Measurements from ENCODE around the gene SARNP. TPM values are rescaled to one million over a fixed set of nuclear protein-coding genes. Genes with fewer than 3 reads are reported as not detected.

The SARNP gene
- polyA plus RNA-seq, 1 of the 3 experiments (the other 2 are of a cell fraction): 65.8 TPM

Small RNA genes within 50 kb of the gene (small RNA-seq; reads per million reads assigned to genes)
- 0 to 2.1 (median 0) reads per million in 7 experiments for gene AC009779.1
- gene RF00017: 0 reads per million in 7 experiments

Other genes starting within 250 kb of the SARNP start
- gene OR2AP1, start 245.3 kb downstream of the SARNP start, polyA plus RNA-seq (2012; rRNA removed): not detected in 2 replicates
- not detected in 2 replicates for gene OR10P1, start 180.8 kb downstream of the SARNP start, polyA plus RNA-seq (2012; rRNA removed)
- 17.6 and 19.7 TPM in 2 replicates for gene ITGA7, start 109.8 kb downstream of the SARNP start, polyA plus RNA-seq (2012; rRNA removed)
- gene BLOC1S1, start 101.7 kb downstream of the SARNP start, polyA plus RNA-seq (2012; rRNA removed): 277 and 331 TPM in 2 replicates
- gene RDH5, start 97.3 kb downstream of the SARNP start, polyA plus RNA-seq (2012; rRNA removed): 5.2 and 5.4 TPM in 2 replicates
- 1,022 and 1,465 TPM in 2 replicates for gene CD63, start 88.7 kb downstream of the SARNP start, polyA plus RNA-seq (2012; rRNA removed)
- 6.9 and 9.4 TPM in 2 replicates for gene GDF11, start 74.6 kb downstream of the SARNP start, polyA plus RNA-seq (2012; rRNA removed)
- gene ORMDL2, start 317 bp upstream of the SARNP start, polyA plus RNA-seq (2012; rRNA removed): 35.2 and 37.3 TPM in 2 replicates
- gene DNAJC14, start 11.9 kb upstream of the SARNP start, polyA plus RNA-seq (2012; rRNA removed): 11.0 and 15.4 TPM in 2 replicates
- gene MMP19, start 25.2 kb upstream of the SARNP start, polyA plus RNA-seq (2012; rRNA removed): 5.7 and 6.8 TPM in 2 replicates
- 36.0 and 36.3 TPM in 2 replicates for gene PYM1, start 110.2 kb upstream of the SARNP start, polyA plus RNA-seq (2012; rRNA removed)
- gene DGKA, start 113.4 kb upstream of the SARNP start, polyA plus RNA-seq (2012; rRNA removed): 74.6 and 75.9 TPM in 2 replicates
- gene PMEL, start 148.3 kb upstream of the SARNP start, polyA plus RNA-seq (2012; rRNA removed): 1.8 and 2.7 TPM in 2 replicates
- 34.7 and 43.3 TPM in 2 replicates for gene CDK2, start 149.1 kb upstream of the SARNP start, polyA plus RNA-seq (2012; rRNA removed)
- 54.0 and 79.4 TPM in 2 replicates for gene RAB5B, start 156.4 kb upstream of the SARNP start, polyA plus RNA-seq (2012; rRNA removed)
- gene SUOX, start 179.6 kb upstream of the SARNP start, polyA plus RNA-seq (2012; rRNA removed): 23.2 and 25.7 TPM in 2 replicates
- gene IKZF4, start 203.3 kb upstream of the SARNP start, polyA plus RNA-seq (2012; rRNA removed): 2.0 and 3.9 TPM in 2 replicates
- 1,500 and 1,782 TPM in 2 replicates for gene RPS26, start 224.2 kb upstream of the SARNP start, polyA plus RNA-seq (2012; rRNA removed)

Measured in SK-N-SH (cell line).